Measurements from ENCODE around the gene DAW1.
"Not testable (repeated sequence)": the region's sequence is repeated elsewhere in the genome, so short reads cannot be mapped to it uniquely, and the experiment has no call there.

The DAW1 gene, protein sequence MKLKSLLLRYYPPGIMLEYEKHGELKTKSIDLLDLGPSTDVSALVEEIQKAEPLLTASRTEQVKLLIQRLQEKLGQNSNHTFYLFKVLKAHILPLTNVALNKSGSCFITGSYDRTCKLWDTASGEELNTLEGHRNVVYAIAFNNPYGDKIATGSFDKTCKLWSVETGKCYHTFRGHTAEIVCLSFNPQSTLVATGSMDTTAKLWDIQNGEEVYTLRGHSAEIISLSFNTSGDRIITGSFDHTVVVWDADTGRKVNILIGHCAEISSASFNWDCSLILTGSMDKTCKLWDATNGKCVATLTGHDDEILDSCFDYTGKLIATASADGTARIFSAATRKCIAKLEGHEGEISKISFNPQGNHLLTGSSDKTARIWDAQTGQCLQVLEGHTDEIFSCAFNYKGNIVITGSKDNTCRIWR

DNA sequence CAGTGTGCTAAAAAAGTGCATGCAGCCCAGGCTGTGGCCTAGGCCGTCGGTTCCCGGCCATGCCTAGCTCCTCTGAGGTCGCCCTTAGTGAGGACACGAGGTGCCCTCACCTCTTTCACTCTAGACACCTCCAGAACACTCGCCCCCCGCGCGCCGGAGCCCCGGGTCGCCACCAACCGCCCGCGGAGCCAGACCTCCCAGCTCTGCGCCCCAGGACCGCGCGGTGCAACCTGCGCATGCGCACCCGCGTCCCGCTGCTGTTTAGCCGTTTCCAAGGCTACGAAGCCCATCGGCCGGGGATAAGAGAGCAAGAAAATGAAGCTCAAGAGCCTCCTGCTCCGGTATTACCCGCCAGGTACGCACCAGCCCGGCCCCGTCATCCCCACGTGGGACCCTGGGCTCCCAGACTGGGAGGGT is at the start of gene DAW1:
Gene DAW1, plus strand, starts transcription at position 257 of the 417 bp plus-strand sequence. Its CDS starts 59 bp downstream, at position 316.
- DNase-seq: peak; percentile 51 to 77

DNA sequence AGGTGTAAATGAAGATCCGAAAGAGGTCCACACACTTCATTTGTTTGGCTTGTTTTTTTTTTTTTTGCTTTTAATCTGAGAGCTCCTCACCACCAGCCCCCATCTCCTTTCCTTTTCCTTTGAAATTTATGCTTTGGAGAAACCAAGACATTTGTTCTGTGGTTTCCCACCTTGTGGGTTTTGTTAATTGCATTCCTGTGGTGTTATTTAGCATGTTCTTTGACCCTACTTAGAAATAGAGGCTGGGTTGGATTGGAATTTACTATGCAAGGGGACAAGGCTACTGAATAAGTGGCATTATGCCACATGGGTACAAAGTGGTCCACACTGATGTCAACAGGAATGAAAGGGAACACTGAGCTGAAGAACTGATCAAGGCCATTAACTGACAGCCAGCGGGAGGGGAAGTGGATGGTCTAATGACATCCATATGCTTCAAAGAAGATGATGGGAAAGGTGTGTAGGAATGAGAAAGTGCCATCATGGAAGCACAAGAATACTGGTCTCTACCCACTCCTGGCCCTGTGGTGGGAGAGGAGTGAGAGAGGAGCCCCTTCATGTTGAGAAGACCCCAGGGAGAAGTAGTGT is 48.9 kb upstream of the DAW1 start:
- DNase-seq: no peak

DNA sequence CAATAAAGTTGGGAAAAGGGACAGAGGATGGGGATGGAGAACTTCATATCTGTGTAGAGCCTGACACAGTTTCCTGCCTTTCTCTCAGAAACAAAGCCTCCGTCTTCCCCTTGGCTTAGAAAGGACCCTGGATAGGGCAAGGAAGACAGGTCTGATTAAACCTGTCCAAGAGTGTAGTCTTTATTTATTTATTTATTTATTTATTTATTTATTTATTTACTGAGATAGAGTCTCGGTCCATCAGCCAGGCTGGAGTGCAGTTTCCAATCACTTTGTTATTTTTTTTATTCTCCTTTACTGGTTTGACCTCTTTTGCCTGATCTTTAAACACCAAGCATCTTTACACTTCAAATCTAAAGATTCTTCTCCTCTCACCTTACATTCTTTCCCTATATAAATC is 47.5 kb upstream of the DAW1 start:
- DNase-seq: no peak

DNA sequence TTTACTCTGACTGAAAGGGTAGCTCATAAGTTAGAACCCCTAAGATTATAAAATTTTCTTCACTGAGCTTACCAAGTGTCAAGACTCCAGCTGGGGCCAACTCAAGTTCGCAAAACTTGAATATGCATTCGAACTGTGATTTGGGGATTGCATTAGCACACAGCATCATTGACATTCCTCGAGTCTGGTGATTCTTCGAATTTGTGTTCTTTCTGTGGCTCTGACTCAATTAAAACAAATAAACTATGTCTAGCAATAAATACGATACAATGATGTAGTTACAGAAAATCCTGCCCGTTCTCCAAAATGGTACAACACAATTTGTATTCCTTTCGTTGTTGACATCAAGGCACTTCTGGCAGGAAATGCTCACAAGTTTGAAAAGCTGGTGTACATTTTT is 46.7 kb upstream of the DAW1 start:
- DNase-seq: no peak

DNA sequence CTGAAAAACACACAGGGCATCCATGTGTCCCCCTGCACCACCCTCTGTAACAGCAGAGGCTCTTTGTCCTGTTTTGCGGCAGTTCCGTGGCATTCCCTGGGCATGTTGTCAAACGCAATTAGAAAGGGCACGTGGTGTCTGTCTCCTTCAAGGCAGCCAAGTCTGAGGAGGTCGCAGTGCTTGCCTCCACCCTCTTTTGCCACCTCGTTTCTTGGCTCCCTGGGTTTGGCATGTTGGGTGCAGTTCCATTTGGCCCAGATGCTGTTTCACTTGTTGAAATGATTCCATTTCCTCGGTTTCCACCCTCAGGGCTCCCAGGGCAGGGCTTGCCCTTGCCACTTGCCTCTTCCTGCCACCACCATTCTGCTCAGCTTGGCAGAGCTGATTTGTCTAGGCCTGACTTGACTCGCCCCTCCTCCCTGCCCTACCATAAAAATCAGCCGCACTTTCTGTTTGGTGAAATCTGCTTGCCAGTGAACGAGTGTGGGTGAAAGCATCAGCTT is 45.4 kb upstream of the DAW1 start:
- DNase-seq: no peak

DNA sequence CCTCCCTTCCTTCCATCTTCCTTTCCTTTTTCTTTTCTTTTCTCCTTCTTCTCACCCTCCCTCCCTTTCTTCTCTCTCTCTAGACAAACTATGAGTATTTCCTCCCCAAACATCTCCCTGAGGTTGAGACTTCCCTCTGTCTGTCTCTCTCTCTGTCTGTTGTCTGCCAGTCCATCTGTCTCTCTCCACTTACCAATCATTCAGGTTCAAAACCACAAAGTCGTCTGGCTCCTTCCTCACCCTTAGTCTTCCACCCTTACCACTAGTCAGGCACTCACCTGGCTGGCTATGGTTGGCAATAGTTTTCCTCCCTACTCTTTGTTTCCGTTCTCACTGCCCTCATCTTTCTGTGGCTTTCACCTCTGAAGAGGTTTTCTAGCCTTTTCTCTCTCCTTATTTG is 44.9 kb upstream of the DAW1 start:
- no peak for DNase-seq

DNA sequence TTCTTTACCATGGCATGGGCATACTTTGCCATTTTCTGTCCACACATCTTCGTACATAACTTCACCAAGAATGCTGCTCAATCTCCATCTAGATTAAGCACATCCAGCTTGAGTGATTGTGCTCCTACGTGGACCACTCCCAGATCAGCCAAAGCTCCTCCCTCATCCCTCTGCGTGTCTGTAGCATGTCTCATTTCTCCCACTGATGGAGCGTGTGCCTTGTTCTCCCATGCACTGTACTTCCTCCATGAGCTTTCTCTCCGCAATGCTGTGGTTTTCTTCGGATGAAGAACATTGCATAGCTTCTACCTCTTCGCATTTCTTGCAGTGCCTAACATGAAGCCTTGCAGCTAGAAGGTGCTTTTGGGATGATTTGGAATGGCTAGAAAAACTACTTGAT is 44.3 kb upstream of the DAW1 start:
- no peak for DNase-seq

DNA sequence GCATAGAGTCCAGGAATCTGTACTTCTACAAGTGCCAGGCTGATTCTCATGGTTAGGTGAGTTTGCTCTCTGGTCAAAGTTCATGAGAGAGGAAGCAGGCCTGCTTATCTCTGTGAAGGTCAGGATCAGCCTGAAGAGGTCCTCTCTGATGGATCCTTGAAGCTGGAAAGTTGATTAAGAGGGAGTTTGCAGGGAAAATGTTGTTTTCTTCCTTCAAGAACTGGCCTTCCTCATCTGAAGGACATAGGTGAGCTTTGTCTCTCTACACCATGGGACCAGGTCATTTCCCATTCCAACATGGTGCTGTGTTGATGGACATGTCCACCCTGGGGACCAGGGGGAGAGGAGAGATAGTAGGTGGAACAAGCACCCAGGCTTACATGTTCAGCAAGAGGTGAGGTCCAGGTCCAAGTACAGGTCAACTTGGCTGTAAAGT is 42.9 kb upstream of the DAW1 start:
- no peak for DNase-seq

DNA sequence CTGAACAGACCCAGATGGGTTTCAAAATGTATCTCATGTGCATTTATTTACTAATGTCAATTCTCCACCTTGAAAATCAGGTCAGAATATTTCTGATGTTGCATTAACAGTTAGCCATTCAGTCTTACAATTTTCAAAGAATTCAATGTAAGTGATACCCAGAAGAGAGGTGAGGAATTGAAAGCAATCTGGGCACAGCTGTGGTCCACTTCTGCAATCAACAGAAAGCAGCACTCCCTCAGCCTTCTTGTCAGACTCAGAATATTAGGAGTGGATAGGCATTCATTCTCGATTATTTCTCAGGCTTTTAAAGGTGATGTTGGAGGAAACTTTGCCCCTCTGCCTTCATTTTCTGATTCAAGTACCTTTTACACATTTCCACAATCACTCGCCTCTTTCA is 42.1 kb upstream of the DAW1 start:
- no peak for DNase-seq

DNA sequence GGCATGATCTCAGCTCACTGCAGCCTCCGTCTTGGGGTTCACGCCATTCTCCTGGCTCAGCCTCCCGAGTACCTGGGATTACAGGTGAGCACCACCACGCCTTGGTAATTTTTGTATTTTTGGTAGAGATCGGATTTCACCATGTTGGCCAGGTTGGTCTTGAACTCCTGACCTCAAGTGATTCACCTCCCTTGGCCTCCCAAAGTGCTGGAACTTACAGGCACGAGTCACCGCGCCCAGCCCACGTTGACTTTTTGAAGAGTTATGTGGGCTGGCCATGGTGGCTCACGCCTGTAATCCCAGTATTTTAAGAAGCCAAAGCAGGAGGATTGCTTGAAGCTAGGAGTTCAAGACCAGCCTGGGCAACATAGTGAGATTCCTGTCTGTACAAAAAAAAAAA is 37.0 kb upstream of the DAW1 start:
- DNase-seq: no peak

DNA sequence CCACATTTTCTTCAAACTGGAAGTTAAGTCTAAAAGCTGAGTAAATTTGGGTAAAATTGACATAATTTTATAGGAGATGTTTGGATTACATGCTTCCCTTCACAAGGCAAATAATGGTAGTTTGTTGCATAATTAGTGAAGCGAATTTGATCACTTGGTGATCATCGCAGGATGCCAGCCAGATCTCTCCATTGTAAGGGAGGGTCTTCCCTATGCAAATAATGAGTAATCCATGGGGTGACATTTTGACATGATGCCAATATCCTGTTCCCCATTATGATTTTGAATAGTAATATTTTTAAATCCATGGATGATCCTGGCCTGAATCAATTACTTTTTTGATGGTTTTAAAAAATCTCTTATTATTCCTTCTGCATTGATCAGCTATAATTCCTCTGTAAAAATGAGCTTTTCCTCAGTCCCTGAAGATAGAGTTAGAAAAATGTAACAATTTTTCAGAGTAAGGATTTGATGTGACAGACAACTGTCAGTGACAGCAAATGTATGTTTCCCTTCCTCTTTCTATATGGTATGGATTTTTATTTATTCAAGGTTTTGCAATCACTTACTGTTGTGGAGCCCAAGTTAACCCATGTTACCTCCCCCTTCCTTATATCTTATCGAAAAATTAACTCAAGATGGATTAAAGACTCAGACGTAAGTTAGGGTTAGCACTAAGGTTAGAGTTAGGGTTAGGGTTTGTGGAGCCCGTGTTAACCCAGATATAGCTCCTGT is 36.3 kb upstream of the DAW1 start:
- no peak for DNase-seq

DNA sequence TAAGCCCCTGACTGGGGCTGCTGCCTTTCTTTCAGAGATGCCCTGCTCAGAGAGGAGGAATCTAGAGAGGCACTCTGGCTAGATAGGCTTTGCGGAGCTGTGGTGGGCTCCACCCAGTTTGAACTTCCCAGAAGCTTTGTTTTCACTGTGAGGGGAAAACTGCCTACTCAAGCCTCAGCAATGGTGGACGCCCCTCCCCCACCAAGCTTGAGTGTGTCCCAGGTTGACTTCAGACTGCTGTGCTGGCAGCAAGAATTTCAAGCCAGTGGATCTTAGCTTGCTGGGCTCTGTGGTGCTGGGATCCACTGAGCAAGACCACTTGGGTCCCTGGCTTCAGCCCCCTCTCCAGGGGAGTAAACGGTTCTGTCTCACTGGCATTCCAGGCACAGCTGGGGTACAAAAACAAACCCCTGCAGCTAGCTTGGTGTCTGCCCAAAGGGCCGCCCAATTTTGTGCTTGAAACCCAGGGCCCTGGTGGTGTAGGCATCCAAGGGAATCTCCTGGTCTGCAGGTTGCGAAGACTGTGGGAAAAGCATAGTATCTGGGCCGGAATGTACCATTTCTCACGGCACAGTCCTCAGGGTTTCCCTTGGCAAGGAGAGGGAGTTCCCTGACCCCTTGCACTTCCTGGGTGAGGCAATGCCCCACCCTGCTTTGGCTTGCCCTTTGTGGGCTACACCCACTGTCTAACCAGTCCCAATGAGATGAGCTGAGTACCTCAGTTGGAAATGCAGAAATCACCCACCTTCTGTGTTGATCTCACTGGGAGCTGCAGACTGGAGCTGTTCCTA is 31.9 kb upstream of the DAW1 start:
- DNase-seq: not testable (repeated sequence)

DNA sequence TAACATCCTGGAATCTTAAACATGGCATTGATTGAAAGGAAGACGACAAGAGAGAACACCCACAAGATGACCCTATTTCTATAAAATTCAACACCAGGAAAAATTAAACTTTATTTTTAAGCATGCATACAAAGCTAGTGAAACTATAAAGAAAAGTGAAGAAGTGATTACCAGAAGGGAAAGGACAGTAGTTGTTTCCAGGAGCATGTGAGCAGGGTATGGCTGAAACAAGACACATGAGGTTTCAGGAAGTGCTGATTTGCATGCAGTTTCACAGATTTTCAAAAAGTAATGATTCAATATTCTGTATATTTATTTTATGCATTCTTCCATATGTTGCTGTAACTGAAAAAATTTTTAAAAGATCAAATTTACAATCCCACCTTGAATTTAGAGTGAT is 24.6 kb upstream of the DAW1 start:
- DNase-seq: no peak

DNA sequence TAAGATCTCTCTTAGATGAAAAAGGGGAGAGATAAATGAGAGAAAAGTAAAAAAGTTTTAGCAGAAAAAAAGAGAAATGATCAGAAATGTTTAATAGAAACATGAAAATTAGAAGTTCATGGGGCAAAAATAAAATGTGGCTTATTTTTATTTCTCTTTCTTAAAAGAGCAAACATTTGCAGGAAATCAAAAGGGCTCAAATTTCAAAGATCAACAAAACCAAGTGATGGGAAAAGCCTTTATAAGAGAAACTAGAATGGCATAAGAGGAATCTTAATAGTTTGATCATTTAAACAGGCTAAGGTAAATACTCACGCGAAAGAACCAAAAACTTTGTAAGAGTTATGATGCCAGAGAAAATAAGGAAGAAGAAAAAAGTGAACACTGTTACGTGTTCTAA is 23.3 kb upstream of the DAW1 start:
- DNase-seq: no peak

DNA sequence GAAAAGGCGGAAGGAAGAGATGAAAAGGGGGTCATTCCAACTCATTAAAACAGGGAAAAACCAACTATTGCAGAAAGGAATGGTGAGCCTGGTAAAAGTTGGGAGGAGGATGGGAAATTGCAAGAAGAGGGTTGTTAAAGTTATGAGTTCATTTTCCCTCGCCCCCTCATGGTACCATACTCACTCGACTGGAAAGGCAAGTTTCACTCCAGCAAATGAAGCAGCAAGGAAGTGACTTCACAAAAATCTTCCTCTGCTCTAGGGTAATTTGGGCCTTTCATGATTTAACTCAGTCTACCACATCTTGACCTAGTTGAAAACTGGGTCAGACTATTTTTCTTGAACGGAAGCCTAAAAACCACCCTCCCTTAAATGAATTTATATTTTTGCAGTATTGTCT is 22.8 kb upstream of the DAW1 start:
- DNase-seq: no peak

DNA sequence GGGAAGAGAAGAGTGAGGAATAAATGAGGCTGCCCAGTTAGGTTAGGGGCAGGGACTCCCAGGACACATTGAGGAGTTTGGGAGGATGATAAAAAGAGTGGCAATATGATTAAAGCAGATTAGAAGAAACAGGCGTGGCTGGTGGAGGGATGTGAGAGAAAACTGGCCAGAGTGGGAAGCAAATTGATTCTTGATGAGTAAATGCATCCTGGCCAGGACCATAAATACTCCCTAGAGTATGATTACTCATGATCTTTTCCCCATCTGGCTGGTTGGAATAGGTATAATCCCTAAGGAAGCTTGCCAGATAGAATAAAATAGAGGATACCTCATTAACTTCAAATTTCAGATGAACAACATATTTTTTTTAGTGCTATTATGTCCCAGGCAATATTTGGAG is 21.5 kb upstream of the DAW1 start:
- peak in 1 of 2 experiments; percentile 44 for DNase-seq

DNA sequence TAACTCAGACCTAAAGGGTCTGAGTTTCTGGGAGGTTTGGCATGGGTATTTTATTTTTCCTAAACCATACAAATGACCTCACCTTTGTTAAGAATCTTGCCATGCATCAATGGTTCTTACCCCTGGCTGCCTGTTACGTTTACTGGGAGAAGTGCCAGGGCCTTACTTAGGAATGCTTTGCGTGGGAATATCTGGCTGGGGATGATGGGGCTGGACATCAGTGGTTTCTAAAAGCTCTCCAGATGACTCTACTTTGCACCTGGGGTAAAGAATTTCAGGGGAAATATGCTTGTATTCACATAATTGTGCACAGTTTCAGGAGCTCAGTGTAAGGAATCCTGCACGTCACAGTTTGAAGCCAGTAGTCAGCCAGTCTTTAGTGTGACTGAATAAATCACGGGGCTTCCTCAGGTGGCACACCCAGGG is 18.2 kb upstream of the DAW1 start:
- peak in 1 of 2 experiments; percentile 19 for DNase-seq

DNA sequence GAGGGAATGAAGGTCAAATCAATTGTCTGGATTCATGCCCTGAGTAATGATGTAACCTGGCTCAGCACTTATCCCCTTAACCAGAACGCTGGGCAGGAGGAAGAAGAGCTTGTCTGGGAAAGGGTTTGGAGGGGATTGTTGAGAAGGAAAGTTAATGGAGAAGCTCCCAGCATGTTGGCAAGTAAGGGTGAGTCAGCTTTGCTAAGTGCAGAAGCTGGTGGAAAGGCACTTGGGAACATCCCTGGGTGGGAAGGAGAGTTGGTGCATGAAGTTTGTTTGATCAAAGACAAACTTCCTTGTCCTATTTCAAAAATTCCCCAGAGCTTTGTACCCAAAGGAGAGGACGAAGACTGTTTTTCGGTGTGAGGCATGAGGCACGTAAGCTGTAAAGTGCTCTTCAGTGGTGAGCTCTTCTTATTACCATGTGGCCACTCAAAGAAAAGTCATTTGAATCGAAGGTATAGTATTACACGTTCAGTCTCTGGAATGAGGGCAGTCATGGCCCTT is 17.6 kb upstream of the DAW1 start:
- DNase-seq: peak; percentile 18 to 77

DNA sequence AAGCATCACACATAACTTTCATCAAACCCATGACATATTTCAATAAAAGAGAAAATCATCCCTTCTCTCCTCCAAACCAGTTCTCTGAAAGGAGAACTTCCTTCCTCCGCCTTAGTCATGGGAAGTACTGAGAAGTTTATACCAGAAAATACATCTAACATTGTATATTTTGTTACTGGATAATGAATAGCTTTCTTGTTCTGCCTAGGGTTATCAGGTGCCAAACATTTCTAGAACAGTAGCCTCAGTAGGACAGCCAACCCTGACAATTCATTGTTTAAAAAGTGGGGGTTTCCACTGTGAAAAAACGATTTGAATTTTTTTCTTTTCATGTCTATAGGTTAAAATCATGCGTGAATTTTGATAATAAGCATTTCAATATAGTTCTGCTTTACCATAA is 16.0 kb upstream of the DAW1 start:
- no peak for DNase-seq

DNA sequence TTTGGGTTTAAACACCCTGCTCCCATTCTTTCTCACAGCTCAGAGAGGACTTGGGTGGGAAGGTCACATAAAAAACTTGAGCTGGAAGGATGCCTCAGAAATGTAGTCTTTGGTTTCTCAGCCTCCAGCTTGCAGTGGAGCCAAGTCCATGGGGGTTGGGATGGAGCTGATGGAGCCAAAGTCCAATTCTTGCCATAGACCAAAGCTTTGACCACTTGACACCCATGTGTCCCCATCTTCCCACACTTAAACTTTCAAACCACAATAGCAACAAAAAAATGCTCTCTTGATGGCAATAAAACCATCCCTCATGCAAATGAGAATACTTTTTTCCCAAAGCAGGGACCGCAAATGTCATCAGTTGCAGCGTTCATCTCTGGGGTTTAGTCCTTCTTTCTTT is 14.7 kb upstream of the DAW1 start:
- DNase-seq: no peak

DNA sequence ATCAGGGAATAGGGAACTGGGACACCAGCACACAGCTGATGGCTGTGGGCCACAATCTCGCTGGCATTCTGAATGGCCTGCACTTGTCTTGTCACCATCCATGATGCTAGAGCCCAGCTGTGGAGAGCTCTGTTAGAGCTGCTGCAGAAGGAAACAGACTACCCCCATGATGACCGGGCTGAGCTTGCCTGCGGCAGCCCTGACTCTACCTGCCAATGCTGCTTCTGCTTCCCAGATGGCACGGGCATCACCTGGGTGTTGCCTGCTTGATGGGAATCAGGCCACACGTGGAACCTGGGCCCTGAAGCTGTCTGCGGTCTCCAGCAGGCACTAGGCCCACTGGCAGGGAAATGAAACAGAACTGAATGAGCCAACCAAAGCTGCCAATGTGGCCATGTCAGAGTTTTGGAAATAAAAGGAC is 11.2 kb upstream of the DAW1 start:
- DNase-seq: no peak

DNA sequence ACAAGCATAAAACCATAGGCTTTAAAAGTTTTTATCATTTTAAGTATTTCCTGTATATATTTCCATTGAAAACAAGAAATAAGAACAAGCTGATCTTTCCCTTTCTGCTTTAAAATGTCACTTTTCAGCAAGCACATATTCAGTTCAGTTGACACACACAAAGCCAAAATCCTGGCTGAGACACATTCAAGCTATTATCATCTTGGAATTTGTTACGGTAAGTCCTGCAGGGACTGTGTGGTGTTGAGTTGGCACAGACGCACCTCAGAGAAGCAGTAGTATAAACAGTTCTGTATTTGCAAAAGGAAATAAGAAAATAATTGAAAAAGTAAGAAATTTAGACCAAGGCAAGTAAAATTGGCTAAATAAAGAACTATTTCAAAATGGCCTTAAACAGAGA is 10.4 kb upstream of the DAW1 start:
- DNase-seq: no peak
